Neutrophil (primary cell): ENCODE measurements around the gene DNAJB9.
"Not testable (repeated sequence)": the region's sequence is repeated elsewhere in the genome, so short reads cannot be mapped to it uniquely, and the experiment has no call there.

ENCODE experiments used
- H3K27ac ChIP-seq: fragments of 200-600 bp; sonication (generic); 2 replicates; pipeline ENCODE4 v1.5.1; 2016; ENCODE audit warnings: mild to moderate bottlenecking, moderate library complexity
- H3K27me3 ChIP-seq: fragments of 200-600 bp; sonication (generic); 2 replicates; pipeline ENCODE4 v1.6.0; 2016; ENCODE audit warnings: mild to moderate bottlenecking
- H3K36me3 ChIP-seq: fragments of 200-600 bp; sonication (generic); 2 replicates; pipeline ENCODE4 v1.5.1; 2017
- H3K4me1 ChIP-seq, 2 experiments: fragments of 200-600 bp in 1 of 2; sonication (generic) in 1 of 2; 1 replicate in 1 of 2; 2 replicates in 1 of 2; pipeline versions ENCODE4 v1.5.1 to v1.6.1; 2013 to 2016; ENCODE audit warnings: low read depth in 1 of 2, low read length in 1 of 2, mild to moderate bottlenecking in 1 of 2, moderate library complexity in 1 of 2; ENCODE audit not compliant: control insufficient read depth in 1 of 2, insufficient read depth in 1 of 2
- H3K4me3 ChIP-seq, 2 experiments: fragments of 200-600 bp in 1 of 2; sonication (generic) in 1 of 2; 1 replicate in 1 of 2; 2 replicates in 1 of 2; pipeline ENCODE4 v1.5.1; 2013 to 2016; ENCODE audit warnings: low read depth in 1 of 2, low read length in 1 of 2, mild to moderate bottlenecking in 1 of 2, moderate library complexity in 1 of 2
- H3K9me3 ChIP-seq: fragments of 200-600 bp; sonication (generic); 2 replicates; pipeline ENCODE4 v1.5.1; 2016
- CTCF ChIP-seq: fragments of 200-600 bp; sonication (generic); IDR thresholded peaks from 2 replicates; pipeline ENCODE4 v1.5.1; 2016; ENCODE audit warnings: antibody characterized with exemption

Gene DNAJB9

GRCh38 chr7:108541478-108541877 lies 28.2 kb upstream of the DNAJB9 start:
- no peak overlapping the region for H3K4me3 ChIP-seq
- H3K9me3 ChIP-seq: no peaks in the 10 kb centered on the region
- H3K36me3 ChIP-seq: no peaks in the 10 kb centered on the region
- H3K27me3 ChIP-seq: no peaks in the 10 kb centered on the region
- TF ChIP-seq CTCF: no peak
- H3K4me1 ChIP-seq: no peaks in the 10 kb centered on the region
- no peak overlapping the region for H3K27ac ChIP-seq

GRCh38 chr7:108548141-108548896 lies 21.4 kb upstream of the DNAJB9 start:
- H3K27ac ChIP-seq, H3K27me3 ChIP-seq, H3K9me3 ChIP-seq, H3K36me3 ChIP-seq, H3K4me1 ChIP-seq, H3K4me3 ChIP-seq: not testable (repeated sequence)

- not testable (repeated sequence) for H3K9me3 ChIP-seq, H3K27ac ChIP-seq, H3K4me3 ChIP-seq, H3K27me3 ChIP-seq, H3K36me3 ChIP-seq, H3K4me1 ChIP-seq
Observed at GRCh38 chr7:108556665-108557064, 13.0 kb upstream of the DNAJB9 start.

- Histone ChIP-seq H3K4me3 (no peak overlapping the region), H3K9me3 (no peaks in the 10 kb centered on the region), H3K27me3 (no peaks in the 10 kb centered on the region), H3K27ac (no peak overlapping the region), H3K4me1 (no peaks in the 10 kb centered on the region), H3K36me3 (no peaks in the 10 kb centered on the region)
- no peak for TF ChIP-seq CTCF
Observed at GRCh38 chr7:108557191-108557590, 12.5 kb upstream of the DNAJB9 start.

GRCh38 chr7:108557617-108558016 lies 12.1 kb upstream of the DNAJB9 start:
- TF ChIP-seq CTCF: no peak
- no peak overlapping the region for H3K27ac ChIP-seq
- no peaks in the 10 kb centered on the region for H3K36me3 ChIP-seq
- no peaks in the 10 kb centered on the region for H3K4me1 ChIP-seq
- no peaks in the 10 kb centered on the region for H3K27me3 ChIP-seq
- H3K4me3 ChIP-seq: no peak overlapping the region
- H3K9me3 ChIP-seq: no peaks in the 10 kb centered on the region

- no peak for TF ChIP-seq CTCF
- Histone ChIP-seq H3K27me3 (no peaks in the 10 kb centered on the region), H3K27ac (no peak overlapping the region), H3K4me1 (no peaks in the 10 kb centered on the region), H3K4me3 (no peak overlapping the region), H3K36me3 (peaks cover under 1% of the 10 kb centered on the region), H3K9me3 (no peaks in the 10 kb centered on the region)
Observed at GRCh38 chr7:108559253-108559652, 10.4 kb upstream of the DNAJB9 start.
